OCI-LY7 (cell line): ENCODE data around the gene TSPAN10.

Experiments
- CTCF ChIP-seq: fragments of 200-600 bp; sonication (generic); conservative IDR thresholded peaks from 2 replicates; pipeline ENCODE4 v1.5.1; 2014; ENCODE audit warnings: mild to moderate bottlenecking, antibody characterized with exemption, low read length, moderate library complexity, mixed read lengths
- EZH2phosphoT487 ChIP-seq: fragments of 200-600 bp; sonication (generic); IDR thresholded peaks from 2 replicates; pipeline ENCODE4 v1.6.1; 2018; ENCODE audit warnings: low read depth, borderline replicate concordance, mild to moderate bottlenecking, mixed run types, antibody characterized with exemption, low read length, moderate library complexity, mixed read lengths

- TF ChIP-seq CTCF (no peak), EZH2phosphoT487 (no peak)
These were observed 957 bp upstream of the TSPAN10 start for GRCh38 chr17:81635973-81636504.
